ENCODE results near the gene VPS35L. TPM values are rescaled to one million over a fixed set of nuclear protein-coding genes. Genes with fewer than 3 reads are reported as not detected.

VPS35L gene
- total and polyA plus RNA-seq, 8 donors, result 15.2 to 205 (median 29.7) TPM

- intact Hi-C loops (cut with DNase I; ENCODE audit: low total_unique reads), result no loop called here
- Histone ChIP-seq H3K27ac (peak overlapping the region in 3 of 5 donors; percentile 69 to 81 (median 73)), H3K9me3 (no peaks in the 10 kb centered on the region), H3K4me3 (no peak overlapping the region), H3K27me3 (no peaks in the 10 kb centered on the region), H3K36me3 (peaks cover 23 to 97% (median 91%) of the 10 kb centered on the region in 4 donors), H3K4me1 (peaks cover 1 to 16% (median 8%) of the 10 kb centered on the region in 4 donors)
- 78 to 87% (median 84%) methylated on average over 5 of the region's 5 CpGs for WGBS, 5 donors
- no peak for DNase-seq
- TF ChIP-seq POLR2AphosphoS5 (IDR thresholded peaks at IDR 0.05) (no peak), EP300 (IDR thresholded peaks at IDR 0.05) (no peak), POLR2A (IDR thresholded peaks at IDR 0.05) (no peak), CTCF (IDR thresholded peaks at IDR 0.05) (no peak)
Measured at GRCh38 chr16:19705843-19706242, 150.3 kb downstream of the VPS35L start.

- TF ChIP-seq POLR2A (IDR thresholded peaks at IDR 0.05) (no peak), POLR2AphosphoS5 (IDR thresholded peaks at IDR 0.05) (no peak)
- no peak for DNase-seq
- H3K4me1 ChIP-seq, result peaks cover 4 to 24% (median 8%) of the 10 kb centered on the region in 4 donors
- 91 to 97% (median 94%) methylated on average over 11 to 15 of the region's 15 CpGs for WGBS, 5 donors
- intact Hi-C loops (cut with DNase I; ENCODE audit: low total_unique reads), result no loop called here
- no peak overlapping the region for H3K4me3 ChIP-seq
- H3K9me3 ChIP-seq, result no peaks in the 10 kb centered on the region
- peaks cover 23 to 91% (median 83%) of the 10 kb centered on the region in 4 donors for H3K36me3 ChIP-seq
- no peak overlapping the region for H3K27ac ChIP-seq
- no peaks in the 10 kb centered on the region for H3K27me3 ChIP-seq
Measured at GRCh38 chr16:19706846-19707245, 151.3 kb downstream of the VPS35L start.

DNA sequence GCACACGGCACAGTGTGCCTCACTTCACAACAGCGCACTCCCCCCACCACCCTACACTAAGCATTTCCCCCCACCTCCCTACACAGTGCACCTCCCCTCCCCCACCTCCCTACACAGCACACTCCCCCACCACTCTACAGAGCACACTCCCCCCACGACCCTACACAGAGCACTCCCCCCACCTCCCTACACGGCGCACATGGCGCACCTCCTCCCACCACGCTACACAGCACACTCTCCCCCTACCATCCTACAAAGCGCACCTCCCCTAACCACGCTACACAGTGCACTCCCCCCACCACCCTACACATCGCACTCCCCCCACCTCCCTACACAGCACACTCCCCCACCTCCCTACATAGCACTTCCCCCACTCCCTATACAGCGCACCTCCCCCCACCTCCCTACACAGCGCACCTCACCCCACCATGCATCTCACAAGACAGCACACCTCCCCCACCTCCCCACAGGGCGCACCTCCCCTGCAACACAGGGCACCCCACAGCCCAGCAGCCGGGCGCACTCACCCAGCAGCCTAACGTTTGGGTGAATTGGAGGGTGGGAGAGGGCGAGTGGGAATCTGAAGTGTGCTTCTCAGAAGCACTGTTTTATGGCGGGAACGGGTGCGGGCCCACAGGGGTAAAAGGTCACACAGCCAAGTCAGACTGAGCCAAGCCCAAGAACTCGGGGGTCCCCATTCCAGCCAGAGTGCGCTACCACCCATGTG lies 152.2 kb downstream of the VPS35L start:
- Histone ChIP-seq H3K4me3 (no peak overlapping the region), H3K9me3 (no peaks in the 10 kb centered on the region), H3K27me3 (no peaks in the 10 kb centered on the region), H3K36me3 (peaks cover 23 to 89% (median 82%) of the 10 kb centered on the region in 4 donors), H3K4me1 (peaks cover 4 to 24% (median 8%) of the 10 kb centered on the region in 4 donors), H3K27ac (peak overlapping the region in 1 of 5 donors; percentile 42)
- no peak for DNase-seq
- TF ChIP-seq CTCF (IDR thresholded peaks at IDR 0.05) (no peak), EP300 (IDR thresholded peaks at IDR 0.05) (no peak), POLR2AphosphoS5 (IDR thresholded peaks at IDR 0.05) (no peak), POLR2A (IDR thresholded peaks at IDR 0.05) (no peak)
- intact Hi-C loops (cut with DNase I; ENCODE audit: low total_unique reads), result no loop called here
- WGBS, 5 donors, result 87 to 95% (median 88%) methylated on average over 20 to 22 of the region's 22 CpGs

DNA sequence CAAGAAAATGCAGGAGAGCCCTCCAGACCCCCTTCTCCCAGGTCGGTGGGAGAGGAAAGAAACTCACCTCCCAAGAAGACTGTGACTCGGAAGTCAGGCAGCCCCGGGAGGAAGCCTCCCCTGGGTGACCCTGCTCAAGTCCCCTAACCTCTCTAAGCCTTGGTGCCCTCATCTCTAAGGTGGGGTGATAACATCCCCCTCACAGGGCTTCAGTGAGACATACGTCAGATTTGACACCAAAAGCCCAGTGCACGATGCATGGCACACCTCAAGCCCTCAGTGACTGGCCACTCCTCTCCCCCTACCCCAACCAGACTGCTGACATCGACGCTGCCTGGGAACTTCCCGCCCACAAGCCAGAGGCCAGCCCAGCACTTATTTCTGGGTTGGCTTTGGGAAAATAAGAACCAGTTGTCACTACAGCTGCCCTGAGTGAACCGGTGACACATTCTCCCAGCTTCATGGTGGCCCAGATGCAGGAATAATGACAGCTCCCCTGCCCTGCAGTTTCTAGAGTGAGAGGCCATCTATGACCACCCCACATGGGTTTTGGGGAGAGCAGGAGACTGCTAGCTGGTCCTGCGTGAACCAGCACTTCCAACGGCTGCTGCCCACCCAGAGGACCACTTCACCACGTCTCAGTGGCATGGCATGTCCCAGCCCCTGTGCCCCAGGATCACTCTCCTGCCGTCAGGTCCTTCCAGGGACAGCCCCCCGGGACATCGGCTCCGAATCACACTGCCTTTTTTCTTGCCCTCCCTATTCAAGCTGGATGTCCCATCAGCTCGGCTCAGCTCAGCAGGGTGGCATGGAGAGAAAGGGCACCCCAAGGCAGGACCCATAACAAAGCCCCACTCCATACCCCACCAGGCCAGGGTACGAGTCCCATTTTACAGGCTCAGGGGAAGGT lies 153.0 kb downstream of the VPS35L start:
- TF ChIP-seq POLR2AphosphoS5 (IDR thresholded peaks at IDR 0.05) (no peak), POLR2A (IDR thresholded peaks at IDR 0.05) (no peak), CTCF (IDR thresholded peaks at IDR 0.05) (no peak), EP300 (IDR thresholded peaks at IDR 0.05) (no peak)
- peak overlapping the region in 3 of 5 donors; percentile 14 to 43 (median 42) for H3K27ac ChIP-seq
- peaks cover 23 to 89% (median 82%) of the 10 kb centered on the region in 4 donors for H3K36me3 ChIP-seq
- DNase-seq, result no peak
- 77 to 86% (median 82%) methylated on average over 17 to 18 of the region's 18 CpGs for WGBS, 5 donors
- peaks cover 4 to 24% (median 8%) of the 10 kb centered on the region in 4 donors for H3K4me1 ChIP-seq
- H3K27me3 ChIP-seq, result no peaks in the 10 kb centered on the region
- H3K9me3 ChIP-seq, result no peaks in the 10 kb centered on the region
- H3K4me3 ChIP-seq, result no peak overlapping the region
- intact Hi-C loops (cut with DNase I; ENCODE audit: low total_unique reads), result no loop called here

Data from stomach (tissue), 9 donors.